ENCODE measurements around the gene GRIP2.

Gene GRIP2

GRCh38 chr3:14460342-14461005 lies 79.7 kb downstream of the GRIP2 start:
- H3K4ac ChIP-seq (ENCODE audit: low read depth in 1 of 2, low read length in 2 of 2) = peak overlapping the region in 1 of 2 experiments; percentile 49
- no peak overlapping the region for H2AFZ ChIP-seq (ENCODE audit: low read depth, low read length)
- H3K4me1 ChIP-seq (ENCODE audit: control insufficient read depth, insufficient read depth, low read depth, low read length) = peaks cover 65% of the 10 kb centered on the region
- peak overlapping the region; percentile 8 to 58 for H3K18ac ChIP-seq (ENCODE audit: low read depth in 1 of 2, low read length in 2 of 2)
- peak overlapping the region; percentile 66 for H4K91ac ChIP-seq (ENCODE audit: low read length)
- no peak overlapping the region for H2BK15ac ChIP-seq (ENCODE audit: low read depth, poor library complexity, severe bottlenecking)
- H3K27me3 ChIP-seq (ENCODE audit: control insufficient read depth in 1 of 2, insufficient read depth in 1 of 2, low read length in 2 of 2) = no peaks in the 10 kb centered on the region
- no peaks in the 10 kb centered on the region for H3K9me3 ChIP-seq (ENCODE audit: control insufficient read depth, low read length)
- peaks cover 6% of the 10 kb centered on the region for H3K79me1 ChIP-seq (replicated peaks; ENCODE audit: low read length, poor library complexity, severe bottlenecking)
- H3K14ac ChIP-seq (ENCODE audit: low read length in 2 of 2) = no peak overlapping the region
- peak overlapping the region; percentile 94 for H3K27ac ChIP-seq (ENCODE audit: low read length, poor library complexity, severe bottlenecking)
- H3K23ac ChIP-seq (ENCODE audit: low read length in 2 of 2) = no peak overlapping the region
- peak overlapping the region in 1 of 2 experiments; percentile 16 for H2BK12ac ChIP-seq (ENCODE audit: low read length in 2 of 2)
- H2BK120ac ChIP-seq (ENCODE audit: low read depth, low read length) = no peak overlapping the region
- peak overlapping the region; percentile 54 for H3K9ac ChIP-seq (ENCODE audit: low read length)
- H3K36me3 ChIP-seq (ENCODE audit: control insufficient read depth in 1 of 2, insufficient read depth in 2 of 2, low read depth in 1 of 2, low read length in 2 of 2) = peaks cover 50 to 74% of the 10 kb centered on the region in 2 experiments
- WGBS = 84% methylated on average over 9 of the region's 9 CpGs
- H2AK5ac ChIP-seq (ENCODE audit: low read length, severe bottlenecking) = peak overlapping the region; percentile 43
- peak; percentile 55 for DNase-seq
- no peak overlapping the region for H3K4me3 ChIP-seq (ENCODE audit: insufficient read depth in 1 of 2, low read depth in 1 of 2, low read length in 2 of 2)
- no peak overlapping the region for H2BK5ac ChIP-seq (ENCODE audit: low read depth, low read length, poor library complexity, severe bottlenecking)
- H4K8ac ChIP-seq (ENCODE audit: low read length) = peak overlapping the region; percentile 66
- H3K4me2 ChIP-seq (ENCODE audit: low read length, poor library complexity, severe bottlenecking) = no peak overlapping the region

GRCh38 chr3:14459787-14460186 lies 80.4 kb downstream of the GRIP2 start:
- H3K9me3 ChIP-seq (ENCODE audit: control insufficient read depth, low read length) = no peaks in the 10 kb centered on the region
- H2BK5ac ChIP-seq (ENCODE audit: low read depth, low read length, poor library complexity, severe bottlenecking) = no peak overlapping the region
- DNase-seq = no peak
- H3K4me2 ChIP-seq (ENCODE audit: low read length, poor library complexity, severe bottlenecking) = no peak overlapping the region
- peak overlapping the region; percentile 94 for H3K27ac ChIP-seq (ENCODE audit: low read length, poor library complexity, severe bottlenecking)
- H3K14ac ChIP-seq (ENCODE audit: low read length in 2 of 2) = no peak overlapping the region
- H2BK120ac ChIP-seq (ENCODE audit: low read depth, low read length) = no peak overlapping the region
- H2BK15ac ChIP-seq (ENCODE audit: low read depth, poor library complexity, severe bottlenecking) = no peak overlapping the region
- no peak overlapping the region for H4K8ac ChIP-seq (ENCODE audit: low read length)
- H3K4me1 ChIP-seq (ENCODE audit: control insufficient read depth, insufficient read depth, low read depth, low read length) = peaks cover 69% of the 10 kb centered on the region
- no peak overlapping the region for H3K4me3 ChIP-seq (ENCODE audit: insufficient read depth in 1 of 2, low read depth in 1 of 2, low read length in 2 of 2)
- no peak overlapping the region for H3K9ac ChIP-seq (ENCODE audit: low read length)
- H2BK12ac ChIP-seq (ENCODE audit: low read length in 2 of 2) = no peak overlapping the region
- H2AK5ac ChIP-seq (ENCODE audit: low read length, severe bottlenecking) = peak overlapping the region; percentile 81
- 85% methylated on average over 3 of the region's 3 CpGs for WGBS
- peaks cover 12% of the 10 kb centered on the region for H3K79me1 ChIP-seq (replicated peaks; ENCODE audit: low read length, poor library complexity, severe bottlenecking)
- no peak overlapping the region for H3K23ac ChIP-seq (ENCODE audit: low read length in 2 of 2)
- no peaks in the 10 kb centered on the region for H3K27me3 ChIP-seq (ENCODE audit: control insufficient read depth in 1 of 2, insufficient read depth in 1 of 2, low read length in 2 of 2)
- no peak overlapping the region for H4K91ac ChIP-seq (ENCODE audit: low read length)
- no peak overlapping the region for H3K18ac ChIP-seq (ENCODE audit: low read depth in 1 of 2, low read length in 2 of 2)
- H3K36me3 ChIP-seq (ENCODE audit: control insufficient read depth in 1 of 2, insufficient read depth in 2 of 2, low read depth in 1 of 2, low read length in 2 of 2) = peaks cover 50 to 74% of the 10 kb centered on the region in 2 experiments
- H2AFZ ChIP-seq (ENCODE audit: low read depth, low read length) = no peak overlapping the region
- no peak overlapping the region for H3K4ac ChIP-seq (ENCODE audit: low read depth in 1 of 2, low read length in 2 of 2)

- H3K4me1 ChIP-seq (ENCODE audit: control insufficient read depth, insufficient read depth, low read depth, low read length) = peaks cover 70% of the 10 kb centered on the region
- H2BK120ac ChIP-seq (ENCODE audit: low read depth, low read length) = no peak overlapping the region
- peaks cover 48 to 74% of the 10 kb centered on the region in 2 experiments for H3K36me3 ChIP-seq (ENCODE audit: control insufficient read depth in 1 of 2, insufficient read depth in 2 of 2, low read depth in 1 of 2, low read length in 2 of 2)
- H2BK15ac ChIP-seq (ENCODE audit: low read depth, poor library complexity, severe bottlenecking) = no peak overlapping the region
- peaks cover 14% of the 10 kb centered on the region for H3K79me1 ChIP-seq (replicated peaks; ENCODE audit: low read length, poor library complexity, severe bottlenecking)
- no peak overlapping the region for H3K4ac ChIP-seq (ENCODE audit: low read depth in 1 of 2, low read length in 2 of 2)
- DNase-seq = no peak
- H2BK12ac ChIP-seq (ENCODE audit: low read length in 2 of 2) = no peak overlapping the region
- no peak overlapping the region for H3K4me3 ChIP-seq (ENCODE audit: insufficient read depth in 1 of 2, low read depth in 1 of 2, low read length in 2 of 2)
- WGBS = 79% methylated on average over 3 of the region's 5 CpGs
- H3K27me3 ChIP-seq (ENCODE audit: control insufficient read depth in 1 of 2, insufficient read depth in 1 of 2, low read length in 2 of 2) = no peaks in the 10 kb centered on the region
- peak overlapping the region; percentile 67 for H2BK5ac ChIP-seq (ENCODE audit: low read depth, low read length, poor library complexity, severe bottlenecking)
- no peak overlapping the region for H3K4me2 ChIP-seq (ENCODE audit: low read length, poor library complexity, severe bottlenecking)
- no peak overlapping the region for H3K9ac ChIP-seq (ENCODE audit: low read length)
- H4K8ac ChIP-seq (ENCODE audit: low read length) = no peak overlapping the region
- H3K14ac ChIP-seq (ENCODE audit: low read length in 2 of 2) = no peak overlapping the region
- peak overlapping the region; percentile 94 for H3K27ac ChIP-seq (ENCODE audit: low read length, poor library complexity, severe bottlenecking)
- no peak overlapping the region for H2AFZ ChIP-seq (ENCODE audit: low read depth, low read length)
- H3K18ac ChIP-seq (ENCODE audit: low read depth in 1 of 2, low read length in 2 of 2) = no peak overlapping the region
- H4K91ac ChIP-seq (ENCODE audit: low read length) = no peak overlapping the region
- no peaks in the 10 kb centered on the region for H3K9me3 ChIP-seq (ENCODE audit: control insufficient read depth, low read length)
- H2AK5ac ChIP-seq (ENCODE audit: low read length, severe bottlenecking) = peak overlapping the region; percentile 28
- H3K23ac ChIP-seq (ENCODE audit: low read length in 2 of 2) = no peak overlapping the region
These were observed 80.8 kb downstream of the GRIP2 start for GRCh38 chr3:14459384-14459783.

GRCh38 chr3:14458434-14459275 lies 81.5 kb downstream of the GRIP2 start:
- Histone ChIP-seq H4K91ac (ENCODE audit: low read length) (no peak overlapping the region), H3K4me1 (ENCODE audit: control insufficient read depth, insufficient read depth, low read depth, low read length) (peaks cover 74% of the 10 kb centered on the region), H2AFZ (ENCODE audit: low read depth, low read length) (no peak overlapping the region), H3K9me3 (ENCODE audit: control insufficient read depth, low read length) (no peaks in the 10 kb centered on the region), H2BK120ac (ENCODE audit: low read depth, low read length) (no peak overlapping the region), H3K79me1 (replicated peaks; ENCODE audit: low read length, poor library complexity, severe bottlenecking) (peaks cover 14% of the 10 kb centered on the region), H3K18ac (ENCODE audit: low read depth in 1 of 2, low read length in 2 of 2) (no peak overlapping the region), H2BK15ac (ENCODE audit: low read depth, poor library complexity, severe bottlenecking) (no peak overlapping the region), H2AK5ac (ENCODE audit: low read length, severe bottlenecking) (peak overlapping the region; percentile 83), H3K4me2 (ENCODE audit: low read length, poor library complexity, severe bottlenecking) (peak overlapping the region; percentile 36), H3K4ac (ENCODE audit: low read depth in 1 of 2, low read length in 2 of 2) (no peak overlapping the region), H3K9ac (ENCODE audit: low read length) (no peak overlapping the region), H3K27me3 (ENCODE audit: control insufficient read depth in 1 of 2, insufficient read depth in 1 of 2, low read length in 2 of 2) (no peaks in the 10 kb centered on the region), H2BK12ac (ENCODE audit: low read length in 2 of 2) (no peak overlapping the region), H3K23ac (ENCODE audit: low read length in 2 of 2) (no peak overlapping the region), H3K36me3 (ENCODE audit: control insufficient read depth in 1 of 2, insufficient read depth in 2 of 2, low read depth in 1 of 2, low read length in 2 of 2) (peaks cover 41 to 74% of the 10 kb centered on the region in 2 experiments), H4K8ac (ENCODE audit: low read length) (no peak overlapping the region), H3K4me3 (ENCODE audit: insufficient read depth in 1 of 2, low read depth in 1 of 2, low read length in 2 of 2) (no peak overlapping the region), H3K14ac (ENCODE audit: low read length in 2 of 2) (no peak overlapping the region), H2BK5ac (ENCODE audit: low read depth, low read length, poor library complexity, severe bottlenecking) (peak overlapping the region; percentile 77), H3K27ac (ENCODE audit: low read length, poor library complexity, severe bottlenecking) (peak overlapping the region; percentile 94)
- WGBS = 82% methylated on average over 10 of the region's 11 CpGs
- DNase-seq = no peak

All from mesenchymal stem cell (in vitro differentiated cells and primary cell).